Stimulated activated CD4-positive, alpha-beta T cell treated with anti-CD3 and anti-CD28 coated beads, Interleukin-12 subunit alpha, Interleukin-12 subunit beta, amount 100 ng/mL, for 24 hours (primary cell): ENCODE data around the gene NCOA1.

ENCODE experiments used
- DNase-seq, 2 experiments: peaks; one replicate each; pipeline ENCODE4 v3.0.0-alpha.2; 2020; ENCODE audit warnings: low read depth in 2 of 2

NCOA1 gene

GRCh38 chr2:24690524-24690923 lies 199.5 kb downstream of the NCOA1 start:
- no peak for DNase-seq

GRCh38 chr2:24691806-24692205 lies 200.8 kb downstream of the NCOA1 start:
- no peak for DNase-seq

GRCh38 chr2:24697792-24698191 lies 206.7 kb downstream of the NCOA1 start:
- DNase-seq = no peak

DNA sequence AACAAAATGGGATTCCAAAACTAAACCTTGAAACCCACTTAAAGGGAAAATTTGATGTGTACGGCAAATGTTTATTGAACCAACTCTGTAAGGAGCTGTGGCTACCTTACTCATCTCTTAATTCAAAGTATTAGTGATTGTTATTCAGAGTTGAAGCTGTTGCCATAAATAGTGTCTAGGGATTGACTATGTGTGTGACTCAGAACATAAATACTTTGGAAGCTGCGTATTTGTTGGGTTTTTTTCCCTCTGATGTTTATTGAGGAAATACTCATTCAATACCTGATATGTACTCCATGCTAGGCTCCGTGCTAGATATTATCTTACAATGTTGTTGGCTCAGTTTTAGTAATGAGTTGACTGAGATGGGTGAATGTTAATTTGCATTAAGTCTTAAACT lies 211.7 kb downstream of the NCOA1 start:
- no peak for DNase-seq

DNA sequence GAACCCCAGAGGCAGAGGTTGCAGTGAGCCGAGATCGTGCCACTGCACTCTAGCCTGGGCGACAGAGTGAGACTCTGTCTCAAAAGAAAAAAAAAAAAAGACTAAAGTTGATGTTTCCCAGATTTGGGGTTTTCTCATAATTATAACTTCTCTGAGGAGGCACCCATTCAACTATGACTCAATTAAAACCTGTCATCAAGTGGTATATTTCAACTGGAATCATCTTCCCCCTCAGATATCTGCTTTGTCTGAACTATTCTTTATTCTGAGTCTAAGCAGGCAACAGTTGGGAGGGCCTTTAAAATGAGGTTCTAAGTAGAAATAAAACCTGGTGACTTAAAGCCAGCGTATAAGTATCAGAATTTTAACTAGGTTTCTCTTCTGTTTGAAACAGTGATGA lies 213.6 kb downstream of the NCOA1 start:
- no peak for DNase-seq

DNA sequence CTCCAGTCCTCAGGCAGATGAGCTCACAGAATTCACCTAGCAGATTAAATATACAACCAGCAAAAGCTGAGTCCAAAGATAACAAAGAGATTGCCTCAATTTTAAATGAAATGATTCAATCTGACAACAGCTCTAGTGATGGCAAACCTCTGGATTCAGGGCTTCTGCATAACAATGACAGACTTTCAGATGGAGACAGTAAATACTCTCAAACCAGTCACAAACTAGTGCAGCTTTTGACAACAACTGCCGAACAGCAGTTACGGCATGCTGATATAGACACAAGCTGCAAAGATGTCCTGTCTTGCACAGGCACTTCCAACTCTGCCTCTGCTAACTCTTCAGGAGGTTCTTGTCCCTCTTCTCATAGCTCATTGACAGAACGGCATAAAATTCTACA lies 216.1 kb downstream of the NCOA1 start:
- DNase-seq = no peak

GRCh38 chr2:24708537-24709152 lies 217.6 kb downstream of the NCOA1 start:
- no peak for DNase-seq

- DNase-seq = no peak
Measured at GRCh38 chr2:24710806-24711205, 219.8 kb downstream of the NCOA1 start.

DNA sequence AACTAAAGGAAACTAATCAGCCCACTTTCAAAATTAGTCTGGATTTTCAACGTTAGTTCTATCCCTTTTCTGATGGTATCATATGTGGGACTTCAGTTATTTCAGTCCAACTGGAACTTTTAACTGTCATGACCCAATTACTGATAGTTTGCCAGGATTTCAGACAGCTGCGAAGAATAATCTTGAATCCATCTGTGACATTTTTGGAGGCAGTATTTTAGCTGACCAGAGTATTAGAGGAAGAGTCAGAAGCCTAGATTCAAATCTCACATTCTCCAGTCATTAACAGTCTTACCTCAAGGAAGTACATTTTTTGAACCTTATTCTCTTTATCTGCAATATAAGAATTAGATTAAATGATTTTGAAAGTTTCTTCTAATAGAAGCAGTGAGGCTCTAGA lies 220.8 kb downstream of the NCOA1 start:
- no peak for DNase-seq

GRCh38 chr2:24712296-24712695 lies 221.2 kb downstream of the NCOA1 start:
- no peak for DNase-seq

GRCh38 chr2:24717263-24717951 lies 226.4 kb downstream of the NCOA1 start:
- no peak for DNase-seq

- no peak for DNase-seq
Measured at GRCh38 chr2:24720310-24720709, 229.3 kb downstream of the NCOA1 start.

DNA sequence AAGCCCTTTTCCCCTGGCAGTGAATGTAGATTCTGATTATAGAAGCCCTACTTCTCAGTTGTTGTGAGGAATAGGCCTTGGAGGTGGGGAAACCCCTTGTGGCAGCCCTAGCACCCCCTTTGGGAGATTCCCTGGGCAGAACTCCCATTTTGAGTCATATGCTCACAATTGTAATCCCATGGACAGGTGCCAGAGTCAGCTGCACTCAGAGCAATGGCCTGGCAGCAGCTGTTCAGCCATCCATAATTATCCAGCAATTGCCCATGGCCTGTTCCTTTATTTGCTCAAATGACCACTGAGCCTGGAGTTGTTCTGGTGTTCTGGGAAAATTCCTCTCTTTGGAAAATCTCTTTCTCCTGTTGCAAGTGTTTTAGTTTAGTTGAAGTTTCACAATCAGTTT lies 230.4 kb downstream of the NCOA1 start:
- DNase-seq = no peak

DNA sequence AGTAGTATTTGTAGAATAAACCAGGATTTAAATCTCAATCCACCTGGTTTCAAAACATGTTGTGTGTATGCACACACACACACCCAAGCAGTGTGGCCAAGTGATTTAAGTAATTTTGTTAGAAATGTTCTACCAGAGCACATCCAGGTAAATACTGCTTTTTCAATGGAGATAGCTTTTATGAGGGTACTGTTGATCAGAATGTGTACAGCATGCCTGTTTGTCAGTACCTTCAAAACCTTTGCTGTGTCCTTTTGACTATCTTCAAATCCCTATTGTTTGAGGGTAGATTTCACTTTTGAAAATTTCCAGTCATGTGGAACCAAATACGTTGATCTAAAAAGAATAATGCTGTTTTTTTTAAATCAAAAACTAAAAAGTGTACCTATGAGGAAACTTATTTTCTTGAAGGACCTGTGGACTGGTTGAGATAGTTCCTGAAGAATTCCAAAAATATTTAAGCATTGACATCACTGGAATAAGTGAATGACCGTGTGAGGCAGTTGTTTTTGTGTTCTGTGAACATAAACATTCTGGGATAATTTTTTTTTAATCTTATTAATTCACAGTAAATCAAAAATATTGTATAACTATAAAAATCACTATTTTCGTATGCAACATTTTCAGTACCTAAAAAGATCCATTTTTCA lies 231.2 kb downstream of the NCOA1 start:
- DNase-seq = no peak

DNA sequence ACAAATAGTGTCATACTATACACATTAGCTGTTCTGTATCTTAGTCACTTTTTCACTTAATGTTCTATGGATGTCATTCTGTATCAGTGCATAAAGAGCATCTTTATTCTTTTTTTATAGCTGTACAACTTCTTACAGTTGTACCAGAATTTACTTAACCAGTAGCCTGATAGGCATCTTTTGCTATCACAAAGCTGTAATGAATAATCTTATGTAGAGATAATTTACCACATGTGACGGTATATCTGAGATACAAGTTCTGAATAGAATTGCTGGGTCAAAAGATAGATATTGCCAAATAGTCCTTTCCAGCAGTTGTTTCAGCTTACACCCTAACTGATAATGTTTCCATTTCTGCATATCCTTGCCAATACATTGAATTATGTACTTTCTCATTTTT lies 232.1 kb downstream of the NCOA1 start:
- no peak for DNase-seq

DNA sequence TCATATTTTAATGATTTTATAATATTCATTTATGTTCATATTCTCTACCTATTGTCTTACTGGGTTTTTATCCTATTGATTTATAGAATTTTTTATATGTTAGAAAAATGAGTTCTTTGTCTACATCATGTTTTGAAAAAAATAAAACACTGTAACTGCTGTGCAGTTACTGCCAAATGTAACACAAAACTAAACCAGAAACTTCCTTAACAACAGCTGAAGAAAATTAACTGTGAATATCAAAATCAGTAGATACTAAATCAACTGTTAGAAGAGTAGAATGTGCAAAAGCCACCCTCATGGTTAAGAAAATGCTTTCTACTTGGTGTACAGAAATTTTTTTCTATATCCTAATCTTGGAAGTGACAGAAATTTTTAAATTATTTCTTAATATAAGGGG lies 232.6 kb downstream of the NCOA1 start:
- no peak for DNase-seq

GRCh38 chr2:24724111-24724775 lies 233.2 kb downstream of the NCOA1 start:
- DNase-seq = no peak

GRCh38 chr2:24725956-24726355 lies 234.9 kb downstream of the NCOA1 start:
- no peak for DNase-seq

- no peak for DNase-seq
Measured at GRCh38 chr2:24730481-24730880, 239.4 kb downstream of the NCOA1 start.

GRCh38 chr2:24731040-24731439 lies 240.0 kb downstream of the NCOA1 start:
- DNase-seq = no peak

DNA sequence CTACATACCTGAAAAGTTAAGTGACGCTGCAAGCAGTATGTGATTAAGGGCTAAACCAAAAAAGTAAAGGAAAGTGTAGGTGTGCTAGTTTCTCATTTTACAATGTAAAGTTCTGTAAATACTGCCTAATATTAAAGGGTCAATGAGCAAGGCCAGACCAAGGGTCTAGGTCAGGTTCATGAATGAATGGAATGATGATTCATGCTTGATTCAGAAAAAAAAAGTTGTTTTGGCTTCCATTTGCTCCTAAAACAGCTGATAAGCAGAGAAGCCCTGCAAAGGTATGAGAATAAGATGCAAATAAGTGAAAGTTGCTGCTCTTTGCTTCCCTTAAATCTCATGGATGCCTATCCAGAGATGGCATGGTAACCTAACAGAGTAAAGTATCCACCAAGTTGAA lies 240.9 kb downstream of the NCOA1 start:
- DNase-seq = no peak

- no peak for DNase-seq
Measured at GRCh38 chr2:24734741-24735140, 243.7 kb downstream of the NCOA1 start.
